ENCODE data around the gene THOC3. TPM values are rescaled to one million over a fixed set of nuclear protein-coding genes. Genes with fewer than 3 reads are reported as not detected.
"Not testable (repeated sequence)": the region's sequence is repeated elsewhere in the genome, so short reads cannot be mapped to it uniquely, and the experiment has no call there.

The THOC3 gene
- total RNA-seq, 1 experiment from 2014 or later: 67.0 TPM

DNA sequence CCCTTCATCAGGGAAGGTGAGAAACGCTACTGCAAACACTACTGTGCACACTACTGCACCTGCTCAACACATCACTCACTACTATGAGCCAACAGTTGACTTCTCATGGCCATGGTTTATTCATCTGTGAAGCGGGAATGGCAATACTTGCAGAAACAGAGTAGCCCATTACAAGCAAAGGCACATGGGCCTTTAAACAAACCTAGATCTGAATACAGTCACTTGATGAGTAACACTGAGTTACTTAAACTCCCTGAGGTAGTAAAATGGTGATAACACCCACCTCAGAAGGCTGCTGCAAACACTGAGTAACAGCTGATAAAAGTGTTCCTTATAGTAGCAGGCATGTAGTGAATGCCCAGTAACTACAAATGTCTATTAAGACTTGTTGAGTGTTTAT is 9.6 kb downstream of the THOC3 start:
- H3K27me3 ChIP-seq (replicated peaks; ENCODE audit: insufficient read depth, low read depth, low read length, poor library complexity); H3K36me3 ChIP-seq (ENCODE audit: insufficient read depth, low read length, poor library complexity, severe bottlenecking); DNase-seq (ENCODE audit: low spot score); CTCF ChIA-PET; H3K4me1 ChIP-seq (ENCODE audit: insufficient read depth, low read length, poor library complexity, severe bottlenecking); H3K4me3 ChIP-seq (ENCODE audit: low read depth, low read length, poor library complexity, severe bottlenecking); BruUV-seq (replicated peaks); POLR2A ChIA-PET (ENCODE audit: low non-redundant PET); H3K9me3 ChIP-seq (ENCODE audit: low read depth, low read length, poor library complexity, severe bottlenecking); H3K27ac ChIP-seq (ENCODE audit: low read depth, low read length, poor library complexity, severe bottlenecking); intact Hi-C loops (cut with micrococcal nuclease; ENCODE audit: unreplicated experiment): not testable (repeated sequence)

GRCh38 chr5:175954107-175954506 is 14.0 kb downstream of the THOC3 start:
- intact Hi-C loops (cut with micrococcal nuclease; ENCODE audit: unreplicated experiment); BruUV-seq (replicated peaks); H3K27me3 ChIP-seq (replicated peaks; ENCODE audit: insufficient read depth, low read depth, low read length, poor library complexity); DNase-seq (ENCODE audit: low spot score); POLR2A ChIA-PET (ENCODE audit: low non-redundant PET); H3K9me3 ChIP-seq (ENCODE audit: low read depth, low read length, poor library complexity, severe bottlenecking); H3K4me1 ChIP-seq (ENCODE audit: insufficient read depth, low read length, poor library complexity, severe bottlenecking); CTCF ChIA-PET; H3K4me3 ChIP-seq (ENCODE audit: low read depth, low read length, poor library complexity, severe bottlenecking); H3K27ac ChIP-seq (ENCODE audit: low read depth, low read length, poor library complexity, severe bottlenecking); H3K36me3 ChIP-seq (ENCODE audit: insufficient read depth, low read length, poor library complexity, severe bottlenecking): not testable (repeated sequence)

- DNase-seq (ENCODE audit: low spot score); intact Hi-C loops (cut with micrococcal nuclease; ENCODE audit: unreplicated experiment); BruUV-seq (replicated peaks); H3K4me3 ChIP-seq (ENCODE audit: low read depth, low read length, poor library complexity, severe bottlenecking); H3K9me3 ChIP-seq (ENCODE audit: low read depth, low read length, poor library complexity, severe bottlenecking); H3K36me3 ChIP-seq (ENCODE audit: insufficient read depth, low read length, poor library complexity, severe bottlenecking); POLR2A ChIA-PET (ENCODE audit: low non-redundant PET); H3K4me1 ChIP-seq (ENCODE audit: insufficient read depth, low read length, poor library complexity, severe bottlenecking); CTCF ChIA-PET; H3K27ac ChIP-seq (ENCODE audit: low read depth, low read length, poor library complexity, severe bottlenecking); H3K27me3 ChIP-seq (replicated peaks; ENCODE audit: insufficient read depth, low read depth, low read length, poor library complexity): not testable (repeated sequence)
Measured at GRCh38 chr5:175952810-175953209, 15.3 kb downstream of the THOC3 start.

DNA sequence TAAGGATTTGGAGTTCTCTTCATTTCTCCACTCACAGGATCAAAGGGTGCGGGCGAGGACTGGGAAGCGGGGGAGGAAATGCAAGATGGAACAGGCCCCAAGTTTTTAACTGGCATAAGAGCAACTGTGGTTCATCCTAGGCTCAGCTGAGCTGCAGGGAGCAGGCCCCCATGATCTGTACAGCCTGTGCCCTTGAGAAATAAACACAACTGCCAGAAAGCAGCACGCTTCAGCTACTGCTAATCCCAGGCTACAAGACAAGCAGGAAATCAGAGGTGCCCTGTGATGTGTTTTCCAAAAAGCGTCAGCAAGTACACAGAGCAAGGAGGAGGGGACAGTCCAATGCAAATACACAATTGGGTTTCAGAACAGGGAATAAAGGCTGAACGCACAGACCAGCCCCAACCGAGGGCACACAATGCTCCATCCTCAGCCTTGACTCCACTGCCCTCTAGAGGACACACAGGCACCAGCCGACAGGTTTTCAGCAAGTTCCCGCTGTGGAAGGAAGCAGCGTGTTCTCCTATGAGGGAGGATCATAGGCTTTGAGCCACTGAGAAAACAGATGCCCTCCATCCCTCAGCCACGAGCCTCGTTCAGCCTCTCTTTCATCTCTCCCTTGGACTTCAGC is 16.7 kb downstream of the THOC3 start:
- H3K36me3 ChIP-seq (ENCODE audit: insufficient read depth, low read length, poor library complexity, severe bottlenecking); POLR2A ChIA-PET (ENCODE audit: low non-redundant PET); intact Hi-C loops (cut with micrococcal nuclease; ENCODE audit: unreplicated experiment); H3K4me1 ChIP-seq (ENCODE audit: insufficient read depth, low read length, poor library complexity, severe bottlenecking); H3K27ac ChIP-seq (ENCODE audit: low read depth, low read length, poor library complexity, severe bottlenecking); H3K9me3 ChIP-seq (ENCODE audit: low read depth, low read length, poor library complexity, severe bottlenecking); DNase-seq (ENCODE audit: low spot score); CTCF ChIA-PET; H3K4me3 ChIP-seq (ENCODE audit: low read depth, low read length, poor library complexity, severe bottlenecking); BruUV-seq (replicated peaks); H3K27me3 ChIP-seq (replicated peaks; ENCODE audit: insufficient read depth, low read depth, low read length, poor library complexity): not testable (repeated sequence)

- POLR2A ChIA-PET (ENCODE audit: low non-redundant PET); intact Hi-C loops (cut with micrococcal nuclease; ENCODE audit: unreplicated experiment); BruUV-seq (replicated peaks): not testable (repeated sequence)
Measured at GRCh38 chr5:175948329-175949108, 19.6 kb downstream of the THOC3 start.

GRCh38 chr5:175943253-175943652 is 24.9 kb downstream of the THOC3 start:
- not testable (repeated sequence) for BruUV-seq (replicated peaks)

More at GRCh38 chr5:175948329-175949108, 19.6 kb downstream of the THOC3 start:
- H3K4me1 ChIP-seq (ENCODE audit: insufficient read depth, low read length, poor library complexity, severe bottlenecking); H3K36me3 ChIP-seq (ENCODE audit: insufficient read depth, low read length, poor library complexity, severe bottlenecking); H3K9me3 ChIP-seq (ENCODE audit: low read depth, low read length, poor library complexity, severe bottlenecking); CTCF ChIA-PET; H3K27me3 ChIP-seq (replicated peaks; ENCODE audit: insufficient read depth, low read depth, low read length, poor library complexity); DNase-seq (ENCODE audit: low spot score); H3K27ac ChIP-seq (ENCODE audit: low read depth, low read length, poor library complexity, severe bottlenecking); H3K4me3 ChIP-seq (ENCODE audit: low read depth, low read length, poor library complexity, severe bottlenecking): not testable (repeated sequence)

DNA sequence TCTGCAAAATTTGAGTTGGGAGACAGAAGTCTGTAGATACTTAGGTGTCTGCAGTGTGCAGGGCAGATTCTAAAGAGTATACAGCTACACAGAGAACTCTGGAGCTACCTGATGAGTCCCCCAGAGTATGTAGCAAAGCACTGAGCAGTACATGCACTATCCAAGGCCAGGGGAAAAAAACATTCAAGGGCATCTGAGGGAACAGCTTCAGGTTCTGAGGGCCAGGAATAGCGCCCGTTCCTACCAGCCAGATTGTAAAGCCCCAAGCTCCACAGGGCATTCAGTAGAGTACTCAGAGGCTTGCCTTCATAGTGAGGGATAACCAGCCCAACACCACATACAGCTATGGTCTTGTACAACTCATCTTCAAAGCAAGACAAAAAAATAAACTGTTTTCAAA is 27.5 kb downstream of the THOC3 start:
- POLR2A ChIA-PET (ENCODE audit: low non-redundant PET); H3K4me3 ChIP-seq (ENCODE audit: low read depth, low read length, poor library complexity, severe bottlenecking); H3K9me3 ChIP-seq (ENCODE audit: low read depth, low read length, poor library complexity, severe bottlenecking); H3K4me1 ChIP-seq (ENCODE audit: insufficient read depth, low read length, poor library complexity, severe bottlenecking); DNase-seq (ENCODE audit: low spot score); intact Hi-C loops (cut with micrococcal nuclease; ENCODE audit: unreplicated experiment); H3K27me3 ChIP-seq (replicated peaks; ENCODE audit: insufficient read depth, low read depth, low read length, poor library complexity); BruUV-seq (replicated peaks); H3K27ac ChIP-seq (ENCODE audit: low read depth, low read length, poor library complexity, severe bottlenecking); CTCF ChIA-PET; H3K36me3 ChIP-seq (ENCODE audit: insufficient read depth, low read length, poor library complexity, severe bottlenecking): not testable (repeated sequence)

More at GRCh38 chr5:175943253-175943652, 24.9 kb downstream of the THOC3 start:
- POLR2A ChIA-PET (ENCODE audit: low non-redundant PET); H3K4me3 ChIP-seq (ENCODE audit: low read depth, low read length, poor library complexity, severe bottlenecking); H3K27ac ChIP-seq (ENCODE audit: low read depth, low read length, poor library complexity, severe bottlenecking); intact Hi-C loops (cut with micrococcal nuclease; ENCODE audit: unreplicated experiment); H3K36me3 ChIP-seq (ENCODE audit: insufficient read depth, low read length, poor library complexity, severe bottlenecking); CTCF ChIA-PET; H3K27me3 ChIP-seq (replicated peaks; ENCODE audit: insufficient read depth, low read depth, low read length, poor library complexity); H3K4me1 ChIP-seq (ENCODE audit: insufficient read depth, low read length, poor library complexity, severe bottlenecking); DNase-seq (ENCODE audit: low spot score); H3K9me3 ChIP-seq (ENCODE audit: low read depth, low read length, poor library complexity, severe bottlenecking): not testable (repeated sequence)

DNA sequence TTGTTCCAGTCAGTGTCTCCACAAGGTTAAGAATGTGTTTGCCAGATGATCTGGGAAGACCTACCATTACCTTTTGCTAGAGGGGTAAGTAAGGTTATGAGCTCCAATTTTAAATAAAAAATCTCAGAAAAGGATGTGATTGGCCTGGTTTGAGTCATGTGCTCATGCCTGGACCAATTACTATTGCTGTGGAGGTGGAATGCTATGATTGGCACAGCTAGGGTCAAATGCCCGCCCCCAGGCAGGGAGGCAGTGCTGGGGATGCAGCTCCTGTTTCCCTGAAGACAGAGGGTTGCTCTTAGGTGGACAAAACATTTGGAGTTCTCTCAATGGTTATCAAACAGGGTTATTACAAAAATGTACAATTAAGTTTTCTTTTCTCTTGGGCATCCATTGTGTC is 29.6 kb downstream of the THOC3 start:
- POLR2A ChIA-PET (ENCODE audit: low non-redundant PET); H3K4me3 ChIP-seq (ENCODE audit: low read depth, low read length, poor library complexity, severe bottlenecking); intact Hi-C loops (cut with micrococcal nuclease; ENCODE audit: unreplicated experiment); BruUV-seq (replicated peaks); CTCF ChIA-PET; H3K27me3 ChIP-seq (replicated peaks; ENCODE audit: insufficient read depth, low read depth, low read length, poor library complexity); H3K27ac ChIP-seq (ENCODE audit: low read depth, low read length, poor library complexity, severe bottlenecking); DNase-seq (ENCODE audit: low spot score); H3K36me3 ChIP-seq (ENCODE audit: insufficient read depth, low read length, poor library complexity, severe bottlenecking); H3K9me3 ChIP-seq (ENCODE audit: low read depth, low read length, poor library complexity, severe bottlenecking); H3K4me1 ChIP-seq (ENCODE audit: insufficient read depth, low read length, poor library complexity, severe bottlenecking): not testable (repeated sequence)

Measured in A673 (cell line).